GM12865 (cell line): Measurements from ENCODE around the gene NEUROD4.

Source experiments
- DNase-seq: peaks from one replicate; pipeline ENCODE4 v3.0.0; 2010; ENCODE audit warnings: low read depth
- H3K4me3 ChIP-seq: 2 replicates; pipeline ENCODE4 v1.5.1; 2011; ENCODE audit warnings: mild to moderate bottlenecking, low read depth, low read length, control low read depth
- TF ChIP-seq, protein P1 (sequence below): IDR thresholded peaks from 2 replicates; pipeline ENCODE4 v1.5.1; 2011; ENCODE audit warnings: low read length, control low read depth, low read depth, inconsistent platforms; ENCODE audit not compliant: insufficient read depth; ENCODE audit errors: missing control alignments

The NEUROD4 gene

DNA sequence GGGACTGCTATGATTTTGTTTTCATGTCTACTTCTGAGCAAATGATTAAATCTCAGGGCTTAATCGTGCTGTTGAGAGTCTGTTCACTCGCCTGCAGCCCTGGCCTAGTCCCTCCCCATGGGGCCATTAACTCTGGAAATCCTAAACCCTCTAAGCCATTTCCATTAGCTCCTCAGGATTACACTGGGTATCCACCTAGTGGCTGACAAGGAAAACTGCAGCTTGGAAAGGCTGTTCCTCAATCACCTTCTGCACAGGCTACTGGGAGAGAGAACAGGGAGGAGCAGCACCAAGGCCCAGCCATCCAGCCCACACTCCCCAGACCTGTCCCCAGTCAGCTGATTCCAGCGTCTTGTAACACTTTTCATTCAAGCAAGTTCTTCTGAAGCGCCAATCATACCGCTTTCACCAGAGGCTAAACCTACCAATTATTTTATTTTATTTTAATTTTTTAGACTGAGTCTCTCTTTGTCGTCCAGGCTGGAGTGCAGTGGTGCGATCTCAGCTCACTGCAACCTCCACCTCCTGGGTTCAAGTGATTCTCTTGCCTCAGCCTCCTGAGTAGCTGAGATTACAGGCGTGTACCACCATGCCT lies 48.7 kb downstream of the NEUROD4 start:
- H3K4me3 ChIP-seq = no peak overlapping the region
- TF ChIP-seq, protein P1, sequence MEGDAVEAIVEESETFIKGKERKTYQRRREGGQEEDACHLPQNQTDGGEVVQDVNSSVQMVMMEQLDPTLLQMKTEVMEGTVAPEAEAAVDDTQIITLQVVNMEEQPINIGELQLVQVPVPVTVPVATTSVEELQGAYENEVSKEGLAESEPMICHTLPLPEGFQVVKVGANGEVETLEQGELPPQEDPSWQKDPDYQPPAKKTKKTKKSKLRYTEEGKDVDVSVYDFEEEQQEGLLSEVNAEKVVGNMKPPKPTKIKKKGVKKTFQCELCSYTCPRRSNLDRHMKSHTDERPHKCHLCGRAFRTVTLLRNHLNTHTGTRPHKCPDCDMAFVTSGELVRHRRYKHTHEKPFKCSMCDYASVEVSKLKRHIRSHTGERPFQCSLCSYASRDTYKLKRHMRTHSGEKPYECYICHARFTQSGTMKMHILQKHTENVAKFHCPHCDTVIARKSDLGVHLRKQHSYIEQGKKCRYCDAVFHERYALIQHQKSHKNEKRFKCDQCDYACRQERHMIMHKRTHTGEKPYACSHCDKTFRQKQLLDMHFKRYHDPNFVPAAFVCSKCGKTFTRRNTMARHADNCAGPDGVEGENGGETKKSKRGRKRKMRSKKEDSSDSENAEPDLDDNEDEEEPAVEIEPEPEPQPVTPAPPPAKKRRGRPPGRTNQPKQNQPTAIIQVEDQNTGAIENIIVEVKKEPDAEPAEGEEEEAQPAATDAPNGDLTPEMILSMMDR = peak; percentile 78
- DNase-seq = peak; percentile 56

DNA sequence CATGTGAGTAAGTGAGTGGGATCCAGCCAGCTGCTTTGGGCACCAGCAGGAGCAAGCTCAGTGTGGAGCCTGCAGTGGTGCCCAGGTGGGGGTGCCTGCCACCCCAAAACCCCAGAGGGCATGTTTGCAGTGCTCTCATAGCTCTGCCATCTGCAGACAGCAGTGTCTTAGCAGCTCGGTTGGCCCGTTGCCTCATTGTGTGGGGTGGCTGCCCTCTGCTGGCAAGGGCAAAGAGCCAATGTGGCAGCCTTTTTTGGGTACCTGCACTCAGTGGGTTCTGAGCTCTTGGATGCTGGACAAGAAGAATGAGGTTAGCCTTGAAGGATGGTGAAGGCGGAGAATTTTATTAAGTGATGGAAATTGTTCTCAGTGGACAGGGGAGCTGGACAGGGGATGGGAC lies 52.3 kb downstream of the NEUROD4 start:
- TF ChIP-seq, protein P1 = peak; percentile 69
- H3K4me3 ChIP-seq = no peak overlapping the region

DNA sequence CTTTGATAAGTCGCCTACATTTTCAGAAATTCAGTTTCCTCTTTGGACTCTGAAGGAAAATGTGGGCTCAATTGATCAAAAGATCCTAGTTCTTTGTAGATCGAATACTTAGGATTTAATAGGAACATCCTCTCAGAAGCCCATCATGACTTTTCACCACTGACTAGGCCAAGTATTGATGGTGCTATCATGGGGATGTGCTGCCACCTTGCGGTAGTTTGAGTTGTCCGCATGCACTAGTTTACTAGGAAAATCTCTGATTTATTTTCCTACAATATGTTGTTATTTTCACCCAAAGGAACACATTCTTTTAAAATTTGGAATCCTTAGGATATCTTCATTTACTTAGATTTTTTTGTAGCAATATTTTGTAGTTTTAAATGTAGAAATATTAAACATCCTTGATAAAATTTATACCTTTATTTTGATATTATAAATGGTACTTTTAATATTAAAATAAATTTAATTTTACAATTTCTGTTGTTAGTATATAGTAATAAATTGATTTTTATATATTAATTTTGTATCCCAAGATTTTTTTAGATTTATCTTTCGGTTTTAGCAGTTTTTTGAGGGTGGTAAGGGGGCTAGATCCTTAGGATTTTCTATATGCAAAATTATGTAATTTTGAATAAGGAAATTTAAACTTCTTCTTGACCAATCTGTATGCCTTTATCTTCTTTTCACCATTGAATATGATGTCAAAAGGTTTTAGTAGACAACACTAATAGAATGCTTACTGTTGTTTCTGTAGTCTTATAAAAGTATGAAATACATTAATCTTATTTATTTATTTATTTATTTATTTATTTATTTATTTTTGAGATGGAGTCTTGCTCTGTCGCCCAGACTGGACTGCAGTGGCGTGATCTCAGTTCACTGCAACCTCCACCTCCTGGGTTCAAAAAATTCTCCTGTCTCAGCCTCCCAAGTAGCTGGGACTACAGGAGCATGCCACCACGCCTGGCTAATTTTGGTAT lies 53.6 kb downstream of the NEUROD4 start:
- no peak overlapping the region for H3K4me3 ChIP-seq
- peak; percentile 84 for DNase-seq
- TF ChIP-seq, protein P1 = peak; percentile 76

More for the DNA sequence above, 52.3 kb downstream of the NEUROD4 start:
- DNase-seq = peak; percentile 76

DNA sequence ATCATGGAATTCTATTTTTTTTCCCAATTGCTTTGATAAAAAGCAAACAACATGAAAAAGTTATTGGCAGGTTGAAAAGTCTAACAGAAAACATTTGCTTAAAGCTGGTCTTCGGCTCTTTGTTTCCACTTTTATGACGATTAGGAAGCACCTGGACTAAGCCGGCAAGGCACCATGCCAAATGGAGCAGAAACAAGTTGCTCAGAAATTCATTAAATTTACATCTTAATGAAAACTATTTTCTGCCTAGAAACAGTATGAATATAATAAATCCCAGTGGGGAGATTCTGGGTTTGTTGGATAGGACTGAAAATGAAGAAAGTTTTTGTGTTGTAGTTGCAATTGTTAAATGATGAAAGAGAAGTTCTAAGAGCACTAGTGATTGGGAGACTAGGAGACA lies 55.0 kb downstream of the NEUROD4 start:
- H3K4me3 ChIP-seq = no peak overlapping the region
- no peak for DNase-seq
- TF ChIP-seq, protein P1 = no peak
